Germinal center (tissue), 1 donor: ENCODE data around the gene RABL2B.

Experiments
- DNase-seq: peaks from one replicate; pipeline ENCODE4 v3.0.0; 2012; ENCODE audit warnings: mixed read lengths, low spot score

Gene RABL2B

GRCh38 chr22:50722048-50722701 is 61.3 kb downstream of the RABL2B start:
- DNase-seq, result no peak

GRCh38 chr22:50721257-50721844 is 62.1 kb downstream of the RABL2B start:
- no peak for DNase-seq

DNA sequence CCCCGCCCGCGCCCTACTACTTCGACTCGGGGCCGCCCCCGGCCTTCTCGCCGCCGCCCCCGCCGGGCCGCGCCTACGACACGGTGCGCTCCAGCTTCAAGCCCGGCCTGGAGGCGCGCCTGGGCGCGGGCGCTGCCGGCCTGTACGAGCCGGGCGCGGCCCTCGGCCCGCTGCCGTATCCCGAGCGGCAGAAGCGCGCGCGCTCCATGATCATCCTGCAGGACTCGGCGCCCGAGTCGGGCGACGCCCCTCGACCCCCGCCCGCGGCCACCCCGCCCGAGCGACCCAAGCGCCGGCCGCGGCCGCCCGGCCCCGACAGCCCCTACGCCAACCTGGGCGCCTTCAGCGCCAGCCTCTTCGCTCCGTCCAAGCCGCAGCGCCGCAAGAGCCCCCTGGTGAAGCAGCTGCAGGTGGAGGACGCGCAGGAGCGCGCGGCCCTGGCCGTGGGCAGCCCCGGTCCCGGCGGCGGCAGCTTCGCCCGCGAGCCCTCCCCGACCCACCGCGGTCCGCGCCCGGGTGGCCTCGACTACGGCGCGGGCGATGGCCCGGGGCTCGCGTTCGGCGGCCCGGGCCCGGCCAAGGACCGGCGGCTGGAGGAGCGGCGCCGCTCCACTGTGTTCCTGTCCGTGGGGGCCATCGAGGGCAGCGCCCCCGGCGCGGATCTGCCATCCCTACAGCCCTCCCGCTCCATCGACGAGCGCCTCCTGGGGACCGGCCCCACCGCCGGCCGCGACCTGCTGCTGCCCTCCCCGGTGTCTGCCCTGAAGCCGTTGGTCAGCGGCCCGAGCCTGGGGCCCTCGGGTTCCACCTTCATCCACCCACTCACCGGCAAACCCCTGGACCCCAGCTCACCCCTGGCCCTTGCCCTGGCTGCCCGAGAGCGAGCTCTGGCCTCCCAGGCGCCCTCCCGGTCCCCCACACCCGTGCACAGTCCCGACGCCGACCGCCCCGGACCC is 62.9 kb downstream of the RABL2B start:
- DNase-seq, result no peak

DNA sequence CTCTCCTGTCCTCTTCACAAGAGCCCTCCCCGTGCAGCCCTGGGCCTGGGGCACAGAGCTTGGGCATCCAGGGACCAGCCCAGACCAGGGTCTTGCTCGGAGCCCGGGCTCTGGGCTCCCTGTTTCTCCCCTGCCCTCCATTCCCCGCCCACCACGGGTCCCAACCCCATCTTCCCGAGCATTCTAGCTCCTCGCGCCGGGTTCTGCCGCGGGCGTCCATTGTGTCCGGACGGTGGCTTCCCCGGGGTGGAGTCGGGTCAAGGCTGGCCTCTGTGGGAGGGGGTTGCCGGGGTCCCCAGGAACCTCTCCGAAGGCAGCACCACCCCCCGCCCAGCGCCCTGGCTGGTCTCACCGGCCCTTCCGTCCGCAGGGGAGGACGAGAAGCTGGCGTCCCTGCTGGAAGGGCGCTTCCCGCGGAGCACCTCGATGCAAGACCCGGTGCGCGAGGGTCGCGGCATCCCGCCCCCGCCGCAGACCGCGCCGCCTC is 63.6 kb downstream of the RABL2B start:
- no peak for DNase-seq

DNA sequence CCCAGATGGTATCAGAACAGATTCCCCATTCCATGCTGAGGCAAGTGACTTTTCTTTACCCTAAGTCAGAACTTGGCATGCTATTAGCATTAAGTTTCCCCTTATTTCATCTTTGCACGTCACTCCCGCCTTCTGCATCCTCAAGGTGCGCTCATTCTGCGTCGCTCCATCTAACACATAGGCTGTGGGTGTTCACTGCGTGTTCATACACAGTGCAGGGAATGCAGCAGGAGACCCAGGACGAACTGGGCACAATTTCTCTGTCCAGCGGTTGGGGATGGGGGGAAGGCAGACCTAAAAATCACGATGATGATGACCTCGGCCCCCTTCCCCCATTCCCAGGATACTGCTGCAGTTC is 65.1 kb downstream of the RABL2B start:
- DNase-seq, result no peak

DNA sequence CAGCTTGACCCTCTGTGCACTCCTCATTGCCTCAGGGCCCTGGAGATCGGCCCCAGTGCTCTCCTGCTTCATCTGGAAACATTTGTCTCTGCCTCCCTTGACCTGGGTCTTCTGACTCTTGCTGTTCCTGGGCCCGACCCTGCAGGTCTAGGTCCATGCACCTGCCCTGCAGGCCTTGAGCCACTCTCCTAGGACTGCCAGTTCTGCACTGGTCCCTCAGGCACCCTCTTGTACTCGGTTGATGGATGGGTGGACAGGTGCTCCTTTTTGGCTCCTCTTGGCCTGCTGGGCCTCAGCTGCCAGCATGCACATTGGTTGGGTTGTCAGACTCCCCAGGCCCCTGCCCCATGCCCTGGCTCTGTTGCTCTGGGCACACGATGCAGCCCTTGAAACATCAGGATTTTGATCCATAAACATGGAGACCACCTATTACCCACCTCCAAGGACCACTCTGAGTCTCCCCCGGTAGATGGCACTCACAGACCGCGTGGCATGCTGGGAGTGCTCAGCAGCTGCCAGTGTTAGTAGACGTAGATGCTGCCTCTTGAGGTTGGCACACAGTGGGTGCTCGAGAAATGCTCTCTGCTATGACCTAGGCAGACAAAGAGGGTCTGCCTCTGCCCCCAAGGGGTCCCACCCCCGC is 65.6 kb downstream of the RABL2B start:
- no peak for DNase-seq
